Endothelial cell of umbilical vein (primary cell): ENCODE data around the gene RASL10A. TPM values are rescaled to one million over a fixed set of nuclear protein-coding genes. Genes with fewer than 3 reads are reported as not detected.

ENCODE experiments used
- BruUV-seq: library from RNA; stranded (reverse); fragments of 400-500 nt; replicated peaks from 2 replicates; lab custom pipeline; 2021; lab: Mats Ljungman, UMichigan
- CTCF ChIA-PET: fragments of 300-600, 350-600 bp; sonication (Branson Sonifier 250); formaldehyde crosslinking; loops from one replicate; lab custom pipeline; 2021; ENCODE audit warnings: antibody characterized with exemption, inconsistent platforms; lab: Charles Lee
- POLR2A ChIA-PET: fragments of 300-600, 350-600 bp; sonication (Branson Sonifier 250); formaldehyde crosslinking; loops from one replicate; lab custom pipeline; 2021; ENCODE audit warnings: antibody characterized with exemption, inconsistent platforms; lab: Charles Lee
- DNase-seq: peaks from one replicate; pipeline ENCODE4 v3.0.0-alpha.2; 2011; ENCODE audit warnings: low read depth, low spot score
- FAIRE-seq: peaks from 2 replicates; lab custom pipeline; 2011; peaks lifted over from hg19 to GRCh38; lab: Jason Lieb, UNC
- H2AFZ ChIP-seq: 2 replicates; pipeline ENCODE4 v1.6.0; 2012; ENCODE audit warnings: low read depth, low read length, control low read depth, inconsistent platforms
- H3K27ac ChIP-seq: 2 replicates; pipeline ENCODE4 v1.5.1; 2011; ENCODE audit warnings: low read depth, mild to moderate bottlenecking, control low read depth, low read length, moderate library complexity; ENCODE audit not compliant: insufficient read depth
- H3K27me3 ChIP-seq, 2 experiments: 2 replicates each; pipeline versions ENCODE4 v1.6.0 to v1.6.1; 2011; ENCODE audit warnings: low read length in 2 of 2, mixed read lengths in 1 of 2; ENCODE audit not compliant: control insufficient read depth in 2 of 2, insufficient read depth in 2 of 2
- H3K36me3 ChIP-seq, 2 experiments: 2 replicates in 1 of 2; 3 replicates in 1 of 2; pipeline ENCODE4 v1.5.1; 2011; ENCODE audit warnings: low read length in 2 of 2, mild to moderate bottlenecking in 1 of 2, moderate library complexity in 1 of 2; ENCODE audit not compliant: control insufficient read depth in 2 of 2, insufficient read depth in 2 of 2; ENCODE audit errors: extremely low read depth in 1 of 2
- H3K4me1 ChIP-seq: 3 replicates; pipeline ENCODE4 v1.5.1; 2011; ENCODE audit warnings: mild to moderate bottlenecking, low read length; ENCODE audit not compliant: control insufficient read depth, insufficient read depth; ENCODE audit errors: extremely low read depth
- H3K4me2 ChIP-seq: 2 replicates; pipeline ENCODE4 v1.6.1; 2011; ENCODE audit warnings: low read length, control low read depth, mixed read lengths; ENCODE audit not compliant: insufficient read depth
- H3K4me3 ChIP-seq, 3 experiments: fragments of 200-600 bp in 1 of 3; sonication (generic), shearing (Covaris generic) in 1 of 3; replicated peaks in 1 of 3; 2 replicates each; pipeline ENCODE4 v1.5.1; 2011 to 2016; ENCODE audit warnings: control low read depth in 3 of 3, low read length in 3 of 3, mild to moderate bottlenecking in 2 of 3, inconsistent platforms in 1 of 3, low read depth in 1 of 3, moderate library complexity in 1 of 3; ENCODE audit not compliant: insufficient read depth in 1 of 3
- H3K79me2 ChIP-seq: 2 replicates; pipeline ENCODE4 v1.6.0; 2012; ENCODE audit warnings: low read length, inconsistent platforms; ENCODE audit not compliant: control insufficient read depth, insufficient read depth
- H3K9ac ChIP-seq: replicated peaks from 2 replicates; pipeline ENCODE3; 2011; ENCODE audit warnings: low read length, control low read depth; ENCODE audit not compliant: insufficient read depth; ENCODE audit errors: extremely low read depth
- H3K9me1 ChIP-seq: replicated peaks from 3 replicates; pipeline ENCODE4 v1.6.0; 2011; ENCODE audit warnings: mild to moderate bottlenecking, low read length; ENCODE audit not compliant: control insufficient read depth, insufficient read depth; ENCODE audit errors: extremely low read depth
- H3K9me3 ChIP-seq: replicated peaks from 2 replicates; pipeline ENCODE4 v1.5.1; 2012; ENCODE audit warnings: low read length, inconsistent platforms; ENCODE audit not compliant: control insufficient read depth, insufficient read depth
- H4K20me1 ChIP-seq: replicated peaks from 2 replicates; pipeline ENCODE3; 2011; ENCODE audit warnings: mild to moderate bottlenecking, low read length; ENCODE audit not compliant: control insufficient read depth, insufficient read depth; ENCODE audit errors: extremely low read depth
- EZH2 ChIP-seq: IDR thresholded peaks from 2 replicates; pipeline ENCODE4 v1.6.1; 2012; ENCODE audit warnings: borderline replicate concordance, low read depth, mild to moderate bottlenecking, moderate library complexity, low read length, inconsistent platforms; ENCODE audit not compliant: severe bottlenecking
- FOS ChIP-seq: IDR thresholded peaks from 2 replicates; pipeline ENCODE4 v1.6.1; 2011; ENCODE audit warnings: mild to moderate bottlenecking, low read length, moderate library complexity, borderline replicate concordance; ENCODE audit not compliant: insufficient read depth
- GATA2 ChIP-seq: IDR thresholded peaks from 2 replicates; pipeline ENCODE4 v1.7.0; 2011; ENCODE audit warnings: low read depth, mild to moderate bottlenecking, moderate library complexity, mixed read lengths, low read length; ENCODE audit not compliant: insufficient read length, insufficient read depth
- JUN ChIP-seq: IDR thresholded peaks from 2 replicates; pipeline ENCODE4 v1.6.1; 2011; ENCODE audit warnings: borderline replicate concordance, low read depth; ENCODE audit not compliant: insufficient read length, insufficient read depth
- POLR2A ChIP-seq: IDR thresholded peaks from 2 replicates; pipeline ENCODE4 v1.6.1; 2012; ENCODE audit warnings: low read depth, mild to moderate bottlenecking, control low read depth, low read length
- POLR2AphosphoS5 ChIP-seq: IDR thresholded peaks from 2 replicates; pipeline ENCODE4 v1.6.1; 2012; ENCODE audit warnings: low read depth, mild to moderate bottlenecking, control low read depth, low read length, moderate library complexity; ENCODE audit not compliant: insufficient read depth
- dilution Hi-C: fragments of 300-500 bp; cut with MboI; formaldehyde crosslinking; loops from one replicate; pipeline ENCODE4 v1.15.0; 2019; ENCODE audit warnings: low sequenced_read_pairs; ENCODE audit not compliant: extremely low pct_ligation_motif_present
- intact Hi-C: fragments of 100-400 bp; cut with micrococcal nuclease; formaldehyde crosslinking; loops from one replicate; pipeline ENCODE4 v1.10.0; 2022
- polyA plus RNA-seq, 4 experiments: library from polyadenylated mRNA; depleted of rRNA in 3 of 4; stranded (reverse) in 3 of 4; unstranded in 1 of 4; fragments of >200 nt; gene quantifications; 2 replicates each; pipeline versions ENCODE4 v1.2.1 to v1.2.3, GENCODE V29; 2011 to 2012; ENCODE audit warnings: missing spikeins in 1 of 4
- total RNA-seq: library from RNA; stranded (reverse); gene quantifications from 2 replicates; pipeline ENCODE4 v1.2.3, GENCODE V29; 2021
- TF ChIP-seq, protein P1 (sequence below), 2 donors: IDR thresholded peaks; 1 replicate in 1 of 2; 2 replicates in 1 of 2; pipeline ENCODE4 v1.5.1; 2011; ENCODE audit warnings: low read length in 2 of 2, mild to moderate bottlenecking in 2 of 2, moderate library complexity in 2 of 2, control low read depth in 1 of 2, inconsistent platforms in 1 of 2, low read depth in 1 of 2; ENCODE audit not compliant: insufficient read depth in 1 of 2; ENCODE audit errors: extremely low read depth in 1 of 2

Gene RASL10A
- total and polyA plus RNA-seq, 2 donors (not counting 3 experiments of a cell fraction or from before 2014, with no cell fraction given) = 1.1 to 1.9 TPM

DNA sequence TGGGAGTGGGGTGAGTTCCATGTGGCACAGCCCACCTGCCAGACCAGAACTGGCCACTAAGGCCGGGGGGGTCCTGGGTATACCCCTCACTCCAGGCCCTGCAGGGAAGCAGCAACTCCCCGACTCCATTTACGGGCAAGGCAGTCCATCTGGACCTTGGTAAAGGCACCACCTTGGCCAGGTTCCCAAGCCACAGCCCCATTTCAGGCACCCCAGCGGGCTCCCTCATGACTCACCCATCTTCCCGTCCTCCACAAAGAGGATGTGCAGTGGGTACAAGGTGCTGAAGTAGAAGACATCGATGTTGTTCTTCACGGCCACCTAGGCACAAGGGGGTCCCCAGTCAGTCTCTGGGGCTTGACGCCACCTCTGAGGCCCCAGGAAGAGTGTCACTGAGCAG lies 15.7 kb upstream of the RASL10A start:
- H3K9me3 ChIP-seq = no peaks in the 10 kb centered on the region
- no peak for TF ChIP-seq EZH2
- TF ChIP-seq, protein P1, sequence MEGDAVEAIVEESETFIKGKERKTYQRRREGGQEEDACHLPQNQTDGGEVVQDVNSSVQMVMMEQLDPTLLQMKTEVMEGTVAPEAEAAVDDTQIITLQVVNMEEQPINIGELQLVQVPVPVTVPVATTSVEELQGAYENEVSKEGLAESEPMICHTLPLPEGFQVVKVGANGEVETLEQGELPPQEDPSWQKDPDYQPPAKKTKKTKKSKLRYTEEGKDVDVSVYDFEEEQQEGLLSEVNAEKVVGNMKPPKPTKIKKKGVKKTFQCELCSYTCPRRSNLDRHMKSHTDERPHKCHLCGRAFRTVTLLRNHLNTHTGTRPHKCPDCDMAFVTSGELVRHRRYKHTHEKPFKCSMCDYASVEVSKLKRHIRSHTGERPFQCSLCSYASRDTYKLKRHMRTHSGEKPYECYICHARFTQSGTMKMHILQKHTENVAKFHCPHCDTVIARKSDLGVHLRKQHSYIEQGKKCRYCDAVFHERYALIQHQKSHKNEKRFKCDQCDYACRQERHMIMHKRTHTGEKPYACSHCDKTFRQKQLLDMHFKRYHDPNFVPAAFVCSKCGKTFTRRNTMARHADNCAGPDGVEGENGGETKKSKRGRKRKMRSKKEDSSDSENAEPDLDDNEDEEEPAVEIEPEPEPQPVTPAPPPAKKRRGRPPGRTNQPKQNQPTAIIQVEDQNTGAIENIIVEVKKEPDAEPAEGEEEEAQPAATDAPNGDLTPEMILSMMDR (IDR thresholded peaks at IDR 0.05; ENCODE audit: extremely low read depth in 1 of 2, insufficient read depth in 1 of 2, low read depth in 1 of 2, low read length in 2 of 2) = no peak
- no peak for TF ChIP-seq POLR2A
- no peak for TF ChIP-seq GATA2
- TF ChIP-seq JUN = no peak
- no peak for TF ChIP-seq FOS
- dilution Hi-C loops = no loop called here
- no peak overlapping the region for H3K4me2 ChIP-seq
- H3K4me1 ChIP-seq = peaks cover 10% of the 10 kb centered on the region
- DNase-seq (no peak), FAIRE-seq (no peak)
- no peak overlapping the region for H3K27ac ChIP-seq
- no peak overlapping the region for H2AFZ ChIP-seq
- H3K36me3 ChIP-seq = peaks cover 4 to 59% of the 10 kb centered on the region in 2 experiments
- intact Hi-C loops = no loop called here
- CTCF ChIA-PET = interaction anchor here (1.8 kb wide), 1 partner anchor 25 kb away, joined by 5 read pairs; the partner anchor contains the start of gene GAS2L1
- H3K27me3 ChIP-seq = no peaks in the 10 kb centered on the region
- POLR2A ChIA-PET = no interaction called here
- no TSS peak for BruUV-seq
- H4K20me1 ChIP-seq = no peaks in the 10 kb centered on the region
- no peak overlapping the region for H3K4me3 ChIP-seq
- no peaks in the 10 kb centered on the region for H3K9me1 ChIP-seq
- no peak overlapping the region for H3K9ac ChIP-seq
- H3K79me2 ChIP-seq = no peaks in the 10 kb centered on the region

DNA sequence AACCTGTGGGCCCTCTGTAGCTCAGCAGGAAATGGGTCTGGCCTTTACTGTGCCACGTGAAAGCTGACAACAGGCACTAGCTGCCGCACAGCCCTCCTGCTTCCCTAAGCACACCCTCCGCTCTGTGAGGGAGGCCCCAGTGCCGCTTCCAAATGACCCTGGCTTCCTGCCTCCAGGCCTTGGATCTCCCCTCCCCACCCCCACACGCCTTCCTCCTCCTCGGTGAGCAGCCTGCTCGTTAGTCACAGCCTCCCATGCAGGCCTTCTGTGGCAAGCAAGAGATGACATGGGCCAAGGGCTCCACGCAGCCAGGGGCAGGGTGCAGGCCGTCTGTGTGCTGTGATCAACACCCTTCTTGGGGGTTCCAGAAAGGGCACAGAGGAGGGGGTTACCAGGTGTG lies 15.3 kb upstream of the RASL10A start:
- intact Hi-C loops = no loop called here
- no peaks in the 10 kb centered on the region for H3K9me1 ChIP-seq
- CTCF ChIA-PET = no interaction called here
- peaks cover 10% of the 10 kb centered on the region for H3K4me1 ChIP-seq
- no peak overlapping the region for H3K9ac ChIP-seq
- TF ChIP-seq POLR2AphosphoS5 = no peak
- TF ChIP-seq JUN = no peak
- no peak for TF ChIP-seq GATA2
- TF ChIP-seq, protein P1 (IDR thresholded peaks at IDR 0.05; ENCODE audit: extremely low read depth in 1 of 2, insufficient read depth in 1 of 2, low read depth in 1 of 2, low read length in 2 of 2) = no peak
- no peak overlapping the region for H3K4me2 ChIP-seq
- no peak overlapping the region for H3K4me3 ChIP-seq
- POLR2A ChIA-PET = no interaction called here
- no peaks in the 10 kb centered on the region for H3K9me3 ChIP-seq
- no peaks in the 10 kb centered on the region for H3K79me2 ChIP-seq
- no peaks in the 10 kb centered on the region for H4K20me1 ChIP-seq
- no peak overlapping the region for H3K27ac ChIP-seq
- no TSS peak for BruUV-seq
- no peaks in the 10 kb centered on the region for H3K27me3 ChIP-seq
- dilution Hi-C loops = no loop called here
- no peak overlapping the region for H2AFZ ChIP-seq
- FAIRE-seq (peak; percentile 60), DNase-seq (peak; percentile 43)
- peaks cover 4 to 55% of the 10 kb centered on the region in 2 experiments for H3K36me3 ChIP-seq
